ENCODE data around the gene MLN.
A peak's percentile ranks its signal among the peaks of the same experiment; 100 is the strongest.

DNA sequence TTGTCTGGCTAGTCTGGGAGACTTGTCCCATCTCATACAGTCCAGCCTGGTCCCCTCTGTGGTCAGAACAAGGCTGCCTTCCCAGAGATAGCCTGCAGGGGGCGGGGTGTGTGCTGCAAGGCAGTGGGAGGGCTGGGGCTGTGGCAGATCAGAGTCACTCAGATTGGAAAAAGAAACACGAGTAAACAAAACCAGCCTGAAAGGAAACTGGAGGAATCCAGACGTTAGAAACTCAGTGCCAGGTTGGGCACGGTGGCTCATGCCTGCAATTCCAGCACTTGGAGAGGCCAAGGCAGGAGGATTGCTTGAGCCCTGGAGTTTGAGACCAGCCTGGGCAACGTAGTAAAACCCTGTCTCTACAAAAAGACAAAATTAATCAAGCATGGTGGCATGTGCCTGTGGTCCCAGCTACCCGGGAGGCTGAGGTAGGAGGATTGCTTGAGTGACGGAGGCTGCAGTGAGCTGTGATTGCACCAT, 35.1 kb downstream of the MLN start:
- no peak for TF ChIP-seq POLR2A (IDR thresholded peaks at IDR 0.05)
- TF ChIP-seq, protein P1, sequence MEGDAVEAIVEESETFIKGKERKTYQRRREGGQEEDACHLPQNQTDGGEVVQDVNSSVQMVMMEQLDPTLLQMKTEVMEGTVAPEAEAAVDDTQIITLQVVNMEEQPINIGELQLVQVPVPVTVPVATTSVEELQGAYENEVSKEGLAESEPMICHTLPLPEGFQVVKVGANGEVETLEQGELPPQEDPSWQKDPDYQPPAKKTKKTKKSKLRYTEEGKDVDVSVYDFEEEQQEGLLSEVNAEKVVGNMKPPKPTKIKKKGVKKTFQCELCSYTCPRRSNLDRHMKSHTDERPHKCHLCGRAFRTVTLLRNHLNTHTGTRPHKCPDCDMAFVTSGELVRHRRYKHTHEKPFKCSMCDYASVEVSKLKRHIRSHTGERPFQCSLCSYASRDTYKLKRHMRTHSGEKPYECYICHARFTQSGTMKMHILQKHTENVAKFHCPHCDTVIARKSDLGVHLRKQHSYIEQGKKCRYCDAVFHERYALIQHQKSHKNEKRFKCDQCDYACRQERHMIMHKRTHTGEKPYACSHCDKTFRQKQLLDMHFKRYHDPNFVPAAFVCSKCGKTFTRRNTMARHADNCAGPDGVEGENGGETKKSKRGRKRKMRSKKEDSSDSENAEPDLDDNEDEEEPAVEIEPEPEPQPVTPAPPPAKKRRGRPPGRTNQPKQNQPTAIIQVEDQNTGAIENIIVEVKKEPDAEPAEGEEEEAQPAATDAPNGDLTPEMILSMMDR (IDR thresholded peaks at IDR 0.05) = peak in 5 of 6 experiments; percentile 36 to 78 (median 63)

Data from thyroid gland (tissue), 4 donors.